Breast epithelium (tissue), 3 donors: ENCODE results near the gene ITPR2.

Experiments used
- CTCF ChIP-seq, 3 donors: fragments of 450-650 bp; IDR thresholded peaks; one replicate each; pipeline ENCODE4 v1.5.1; 2016 to 2017; ENCODE audit warnings: antibody characterized with exemption in 3 of 3, mild to moderate bottlenecking in 3 of 3, moderate library complexity in 3 of 3
- POLR2A ChIP-seq: fragments of 450-650 bp; IDR thresholded peaks from one replicate; pipeline ENCODE4 v1.6.1; 2016; ENCODE audit warnings: antibody characterized with exemption, mild to moderate bottlenecking, moderate library complexity
- POLR2AphosphoS5 ChIP-seq, 3 donors: sonication (generic); formaldehyde crosslinking; IDR thresholded peaks; one replicate each; pipeline ENCODE4 v1.6.1; 2017; ENCODE audit warnings: antibody characterized with exemption in 3 of 3

- TF ChIP-seq POLR2AphosphoS5 (IDR thresholded peaks at IDR 0.05) = no peak
- TF ChIP-seq CTCF (IDR thresholded peaks at IDR 0.05) = no peak
- TF ChIP-seq POLR2A = no peak
Measured at GRCh38 chr12:26514364-26514763, 318.6 kb downstream of the ITPR2 start.
